Neural cell (in vitro differentiated cells): ENCODE measurements around the gene MS4A4E. TPM values are rescaled to one million over a fixed set of nuclear protein-coding genes. Genes with fewer than 3 reads are reported as not detected.

ENCODE experiments used
- H2AFZ ChIP-seq: fragments of 200-600, 300-800 bp; sonication (generic), shearing (Covaris generic); 2 replicates; pipeline ENCODE4 v1.6.0; 2014; ENCODE audit warnings: low read depth, mild to moderate bottlenecking, antibody characterized with exemption, low read length, moderate library complexity
- H3F3A ChIP-seq: fragments of 200-600 bp; shearing (Covaris generic); 2 replicates; pipeline ENCODE4 v1.6.1; 2016; ENCODE audit warnings: mild to moderate bottlenecking, moderate library complexity, mixed read lengths, antibody characterized with exemption, low read length; ENCODE audit not compliant: insufficient read depth, poor library complexity, severe bottlenecking
- H3K27ac ChIP-seq: fragments of 200-600, 300-800 bp; sonication (generic), shearing (Covaris generic); 2 replicates; pipeline ENCODE4 v1.5.1; 2014; ENCODE audit warnings: mild to moderate bottlenecking, low read length, moderate library complexity
- H3K27me3 ChIP-seq: fragments of 300-800, 200-600 bp; sonication (generic), shearing (Covaris generic); 2 replicates; pipeline ENCODE4 v1.6.0; 2014; ENCODE audit warnings: mild to moderate bottlenecking, low read depth, low read length, moderate library complexity; ENCODE audit not compliant: insufficient read depth
- H3K36me3 ChIP-seq: fragments of 300-800, 200-600 bp; sonication (generic), shearing (Covaris generic); 2 replicates; pipeline ENCODE4 v1.5.1; 2014; ENCODE audit warnings: mild to moderate bottlenecking, antibody characterized with exemption, low read length, moderate library complexity; ENCODE audit not compliant: insufficient read depth
- H3K4me2 ChIP-seq: fragments of 300-800, 200-600 bp; sonication (generic), shearing (Covaris generic); 2 replicates; pipeline ENCODE4 v1.6.0; 2014; ENCODE audit warnings: mild to moderate bottlenecking, low read length
- H3K4me3 ChIP-seq: fragments of 300-800, 200-600 bp; sonication (generic), shearing (Covaris generic); 2 replicates; pipeline ENCODE4 v1.5.1; 2014; ENCODE audit warnings: mild to moderate bottlenecking, low read length, moderate library complexity
- H3K79me2 ChIP-seq: fragments of 200-600 bp; shearing (Covaris generic); replicated peaks from 2 replicates; pipeline ENCODE4 v1.6.0; 2014; ENCODE audit warnings: mild to moderate bottlenecking, low read length, moderate library complexity; ENCODE audit not compliant: insufficient read depth
- H3K9ac ChIP-seq: fragments of 300-800, 200-600 bp; sonication (generic), shearing (Covaris generic); 2 replicates; pipeline ENCODE4 v1.6.1; 2016; ENCODE audit warnings: mild to moderate bottlenecking, low read length, mixed read lengths
- H3K9me2 ChIP-seq: fragments of 200-600 bp; shearing (Covaris generic); 2 replicates; pipeline ENCODE4 v1.6.1; 2016; ENCODE audit warnings: mild to moderate bottlenecking, low read length, mixed read lengths; ENCODE audit not compliant: insufficient read depth
- H3K9me3 ChIP-seq: fragments of 200-600, 300-800 bp; sonication (generic), shearing (Covaris generic); 2 replicates; pipeline ENCODE4 v1.6.1; 2016; ENCODE audit warnings: mild to moderate bottlenecking, mixed run types, low read length, moderate library complexity, mixed read lengths
- H4K20me1 ChIP-seq: fragments of 200-600 bp; shearing (Covaris generic); 2 replicates; pipeline ENCODE4 v1.6.1; 2016; ENCODE audit warnings: mild to moderate bottlenecking, mixed run types; ENCODE audit not compliant: insufficient read depth
- CTCF ChIP-seq: fragments of 450-650 bp; IDR thresholded peaks from 2 replicates; pipeline ENCODE4 v1.5.1; 2014; ENCODE audit warnings: antibody characterized with exemption, mild to moderate bottlenecking, moderate library complexity; ENCODE audit not compliant: poor library complexity, severe bottlenecking
- EP300 ChIP-seq: fragments of 450-650 bp; conservative IDR thresholded peaks from 2 replicates; pipeline ENCODE4 v1.6.1; 2014; ENCODE audit warnings: antibody characterized with exemption, mild to moderate bottlenecking, moderate library complexity; ENCODE audit not compliant: poor library complexity, severe bottlenecking
- EZH2 ChIP-seq: fragments of 200-600, 300-800 bp; shearing (Covaris generic), sonication (generic); IDR thresholded peaks from 2 replicates; pipeline ENCODE4 v1.6.1; 2014; ENCODE audit warnings: antibody characterized with exemption, low read length, borderline replicate concordance, mild to moderate bottlenecking; ENCODE audit not compliant: insufficient read depth, poor library complexity, severe bottlenecking
- MXI1 ChIP-seq: fragments of 450-650 bp; conservative IDR thresholded peaks from 2 replicates; pipeline ENCODE4 v1.6.1; 2014; ENCODE audit warnings: antibody characterized with exemption, mild to moderate bottlenecking; ENCODE audit not compliant: poor library complexity, severe bottlenecking
- POLR2AphosphoS5 ChIP-seq: IDR thresholded peaks from 2 replicates; pipeline ENCODE4 v1.6.1; 2012
- RAD21 ChIP-seq: fragments of 450-650 bp; conservative IDR thresholded peaks from 2 replicates; pipeline ENCODE4 v1.6.1; 2014; ENCODE audit warnings: antibody characterized with exemption, mild to moderate bottlenecking, moderate library complexity
- REST ChIP-seq: IDR thresholded peaks from 2 replicates; pipeline ENCODE4 v1.6.1; 2012; ENCODE audit warnings: borderline replicate concordance
- SMC3 ChIP-seq: fragments of 450-650 bp; conservative IDR thresholded peaks from 2 replicates; pipeline ENCODE4 v1.6.1; 2014; ENCODE audit warnings: antibody characterized with exemption, mild to moderate bottlenecking, moderate library complexity; ENCODE audit not compliant: poor library complexity
- TAF1 ChIP-seq: IDR thresholded peaks from 2 replicates; pipeline ENCODE4 v1.6.1; 2012; ENCODE audit warnings: low read depth
- polyA plus RNA-seq: library from polyadenylated mRNA; depleted of rRNA; stranded (reverse); fragments of >200 nt; gene quantifications from 2 replicates; pipeline ENCODE4 v1.2.3, GENCODE V29; 2014

Gene MS4A4E
- polyA plus RNA-seq, 1 donor from 2014 or later, result not detected

DNA sequence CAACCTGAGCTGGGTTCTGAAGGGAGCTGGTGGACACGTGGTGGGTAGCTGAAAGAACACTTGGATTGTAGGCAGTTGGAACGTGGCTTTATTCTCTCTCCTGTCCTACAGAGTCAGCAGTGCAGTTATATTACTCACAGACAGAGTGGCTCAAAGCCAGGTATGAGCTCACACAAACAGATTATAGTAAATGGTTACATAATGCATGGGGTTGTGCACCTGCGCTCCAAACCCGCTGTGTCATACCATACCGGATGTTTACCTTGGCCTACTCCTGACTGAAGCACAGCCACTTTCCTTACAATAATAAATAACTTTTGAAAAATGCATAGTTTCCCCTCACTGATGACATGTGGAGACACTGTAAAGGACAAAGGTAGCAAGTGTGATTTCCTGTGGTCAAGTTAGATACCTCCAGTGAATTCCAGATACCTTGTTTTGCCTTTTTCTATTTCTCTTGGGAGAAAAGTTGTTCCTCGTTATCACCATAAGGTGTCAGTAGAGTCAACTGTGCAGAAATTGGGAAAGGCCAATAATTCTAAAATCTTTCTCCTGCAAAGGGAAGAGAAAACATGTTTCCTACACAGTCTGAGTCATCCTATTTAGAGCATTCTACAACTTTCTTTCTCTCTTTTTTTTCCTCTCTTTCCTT lies 73.5 kb downstream of the MS4A4E start:
- TF ChIP-seq SMC3, result no peak
- no peak for TF ChIP-seq TAF1
- no peak for TF ChIP-seq MXI1
- TF ChIP-seq RAD21, result no peak
- TF ChIP-seq EZH2, result no peak
- TF ChIP-seq EP300, result no peak
- no peak for TF ChIP-seq REST
- TF ChIP-seq CTCF, result no peak
- TF ChIP-seq POLR2AphosphoS5, result no peak
- H3K4me3 ChIP-seq, result no peak overlapping the region
- H3K4me2 ChIP-seq, result no peak overlapping the region
- H3K9me3 ChIP-seq, result peaks cover 4% of the 10 kb centered on the region
- no peak overlapping the region for H3K9ac ChIP-seq
- H3K79me2 ChIP-seq, result no peaks in the 10 kb centered on the region
- H3F3A ChIP-seq, result no peaks in the 10 kb centered on the region
- no peaks in the 10 kb centered on the region for H3K27me3 ChIP-seq
- no peak overlapping the region for H2AFZ ChIP-seq
- H4K20me1 ChIP-seq, result no peaks in the 10 kb centered on the region
- H3K27ac ChIP-seq, result no peak overlapping the region
- H3K9me2 ChIP-seq, result no peaks in the 10 kb centered on the region
- H3K36me3 ChIP-seq, result no peaks in the 10 kb centered on the region

GRCh38 chr11:60168306-60168705 lies 74.6 kb downstream of the MS4A4E start:
- Histone ChIP-seq H4K20me1 (no peaks in the 10 kb centered on the region), H3K4me2 (no peak overlapping the region), H3K4me3 (no peak overlapping the region), H3K9me3 (peaks cover 4% of the 10 kb centered on the region), H3K79me2 (no peaks in the 10 kb centered on the region), H3K27ac (no peak overlapping the region), H2AFZ (no peak overlapping the region), H3F3A (no peaks in the 10 kb centered on the region), H3K36me3 (no peaks in the 10 kb centered on the region), H3K9ac (no peak overlapping the region), H3K9me2 (no peaks in the 10 kb centered on the region), H3K27me3 (no peaks in the 10 kb centered on the region)
- no peak for TF ChIP-seq EZH2
- no peak for TF ChIP-seq CTCF
- TF ChIP-seq POLR2AphosphoS5, result no peak
- TF ChIP-seq SMC3, result no peak
- TF ChIP-seq MXI1, result no peak
